ENCODE measurements around the gene ZNF100.

DNA sequence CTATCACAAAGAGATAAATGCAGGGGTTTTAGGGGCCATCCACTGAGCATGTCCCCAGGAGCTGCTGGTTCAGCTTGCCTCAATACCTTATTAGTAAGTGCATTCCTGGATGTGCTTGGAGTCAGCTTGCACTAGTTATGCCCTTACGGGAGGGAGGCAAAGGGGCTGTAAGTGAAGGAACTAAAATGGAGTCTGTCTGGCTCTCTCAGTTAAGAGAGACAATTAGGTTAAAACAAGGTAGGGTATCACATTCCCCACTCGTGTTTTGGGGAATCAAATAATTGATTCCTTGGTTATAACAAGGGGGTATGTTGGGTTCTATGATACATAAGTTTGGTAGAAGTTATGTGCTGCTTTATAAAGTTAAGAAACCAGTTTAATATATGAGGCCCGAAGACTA is 78.9 kb downstream of the ZNF100 start:
- TF ChIP-seq CTCF (conservative IDR thresholded peaks at IDR 0.05; ENCODE audit: low read length) (no peak), EZH2phosphoT487 (IDR thresholded peaks at IDR 0.05; ENCODE audit: borderline replicate concordance) (no peak)
